CD14-positive monocyte (primary cell): Measurements from ENCODE around the gene TAAR8. TPM values are rescaled to one million over a fixed set of nuclear protein-coding genes. Genes with fewer than 3 reads are reported as not detected.

ENCODE experiments used
- DNase-seq, 3 donors: peaks; one replicate each; pipeline ENCODE4 v3.0.0-alpha.2; 2011 to 2022
- H2AFZ ChIP-seq: 2 replicates; pipeline ENCODE4 v1.6.0; 2012; ENCODE audit warnings: mild to moderate bottlenecking, low read depth, low read length, inconsistent platforms; ENCODE audit not compliant: insufficient read depth, poor library complexity, severe bottlenecking
- H3K27ac ChIP-seq, 2 donors: 1 replicate in 1 of 2; 2 replicates in 1 of 2; pipeline ENCODE4 v1.5.1; 2012 to 2013; ENCODE audit warnings: low read length in 2 of 2, control low read depth in 1 of 2, inconsistent platforms in 1 of 2, low read depth in 1 of 2, mild to moderate bottlenecking in 1 of 2
- H3K27me3 ChIP-seq, 2 donors: one replicate each; pipeline versions ENCODE4 v1.6.0 to v1.6.1; 2011 to 2013; ENCODE audit warnings: low read length in 2 of 2; ENCODE audit not compliant: control insufficient read depth in 2 of 2, insufficient read depth in 2 of 2
- H3K36me3 ChIP-seq, 2 donors: replicated peaks in 1 of 2; 1 replicate in 1 of 2; 2 replicates in 1 of 2; pipeline versions ENCODE4 v1.5.1 to v1.6.1; 2012 to 2013; ENCODE audit warnings: low read length in 2 of 2, control low read depth in 1 of 2, inconsistent platforms in 1 of 2, mild to moderate bottlenecking in 1 of 2; ENCODE audit not compliant: insufficient read depth in 2 of 2, control insufficient read depth in 1 of 2
- H3K4me1 ChIP-seq, 2 donors: 1 replicate in 1 of 2; 2 replicates in 1 of 2; pipeline versions ENCODE4 v1.5.1 to v1.6.1; 2012 to 2013; ENCODE audit warnings: low read length in 2 of 2, control low read depth in 1 of 2, inconsistent platforms in 1 of 2, mild to moderate bottlenecking in 1 of 2, moderate library complexity in 1 of 2; ENCODE audit not compliant: insufficient read depth in 2 of 2, control insufficient read depth in 1 of 2
- H3K4me2 ChIP-seq: replicated peaks from 2 replicates; pipeline ENCODE3; 2012; ENCODE audit warnings: low read length, moderate library complexity, mild to moderate bottlenecking; ENCODE audit not compliant: poor library complexity, severe bottlenecking; ENCODE audit errors: extremely low read depth
- H3K4me3 ChIP-seq, 3 experiments: fragments of 200-600 bp in 1 of 3; sonication (generic) in 1 of 3; replicated peaks in 1 of 3; 1 replicate in 2 of 3; 2 replicates in 1 of 3; pipeline ENCODE4 v1.5.1; 2011 to 2013; ENCODE audit warnings: low read length in 3 of 3, mild to moderate bottlenecking in 3 of 3, control low read depth in 2 of 3, low read depth in 2 of 3, inconsistent platforms in 1 of 3, moderate library complexity in 1 of 3
- H3K79me2 ChIP-seq: 2 replicates; pipeline ENCODE4 v1.6.0; 2012; ENCODE audit warnings: mild to moderate bottlenecking, control low read depth, inconsistent platforms, low read length, moderate library complexity; ENCODE audit not compliant: insufficient read depth
- H3K9ac ChIP-seq: 2 replicates; pipeline ENCODE4 v1.6.0; 2017; ENCODE audit warnings: low read length, mild to moderate bottlenecking; ENCODE audit not compliant: insufficient read depth, poor library complexity, severe bottlenecking
- H3K9me3 ChIP-seq, 2 donors: replicated peaks in 1 of 2; 1 replicate in 1 of 2; 2 replicates in 1 of 2; pipeline versions ENCODE4 v1.5.1 to v1.6.1; 2012 to 2013; ENCODE audit warnings: low read length in 2 of 2, control low read depth in 1 of 2; ENCODE audit not compliant: control insufficient read depth in 1 of 2, insufficient read depth in 1 of 2
- H4K20me1 ChIP-seq: 2 replicates; pipeline ENCODE4 v1.6.0; 2012; ENCODE audit warnings: mild to moderate bottlenecking, low read length, control low read depth, moderate library complexity; ENCODE audit not compliant: insufficient read depth
- H3K27ac Mint-ChIP-seq, 7 donors: one replicate each; pipeline ENCODE4 v1.8.0; 2020; ENCODE audit warnings: mild to moderate bottlenecking in 7 of 7, mixed read lengths in 7 of 7, moderate library complexity in 6 of 7, inconsistent platforms in 2 of 7
- H3K27me3 Mint-ChIP-seq, 3 donors: one replicate each; pipeline ENCODE4 v1.8.0; 2021 to 2022; ENCODE audit warnings: low read depth in 3 of 3, mild to moderate bottlenecking in 3 of 3, mixed read lengths in 3 of 3, moderate library complexity in 3 of 3, inconsistent platforms in 1 of 3
- H3K36me3 Mint-ChIP-seq, 2 donors: one replicate each; pipeline ENCODE4 v1.8.0; 2020; ENCODE audit warnings: mixed read lengths in 2 of 2, inconsistent platforms in 1 of 2, mild to moderate bottlenecking in 1 of 2
- H3K4me1 Mint-ChIP-seq: one replicate; pipeline ENCODE4 v1.8.0; 2020; ENCODE audit warnings: mild to moderate bottlenecking, mixed read lengths
- H3K4me3 Mint-ChIP-seq, 2 donors: one replicate each; pipeline ENCODE4 v1.8.0; 2020; ENCODE audit warnings: mild to moderate bottlenecking in 2 of 2, mixed read lengths in 2 of 2, moderate library complexity in 1 of 2
- H3K9me3 Mint-ChIP-seq, 7 donors: one replicate each; pipeline ENCODE4 v1.8.0; 2020 to 2022; ENCODE audit warnings: mixed read lengths in 7 of 7, mild to moderate bottlenecking in 6 of 7, moderate library complexity in 6 of 7, inconsistent platforms in 2 of 7
- WGBS: methylation state at CpG from one replicate; pipeline ENCODE4 v1.1.5; 2013; ENCODE audit warnings: missing lambda C conversion rate; ENCODE audit not compliant: insufficient coverage; 5-methylcytosine and 5-hydroxymethylcytosine counted together
- intact Hi-C, 2 donors: fragments of 100-400 bp; cut with micrococcal nuclease; formaldehyde crosslinking; loops; one replicate each; pipeline versions ENCODE4 v1.15.0 to v1.15.1; 2023
- polyA plus RNA-seq, 3 donors: library from polyadenylated mRNA; depleted of rRNA in 1 of 3; unstranded in 2 of 3; stranded (reverse) in 1 of 3; fragments of 300-500 nt in 2 of 3; fragments of >200 nt in 1 of 3; fragmentation: Illumina TruSeq in 2 of 3; gene quantifications; 1 replicate in 2 of 3; 2 replicates in 1 of 3; pipeline ENCODE4 v1.2.3, GENCODE V29; 2012 to 2021
- TF ChIP-seq, protein P1 (sequence below): fragments of 200-600 bp; IDR thresholded peaks from one replicate; pipeline ENCODE4 v1.8.0; 2022; ENCODE audit warnings: antibody characterized with exemption, mild to moderate bottlenecking

TAAR8 gene
- polyA plus RNA-seq, 3 donors: not detected

DNA sequence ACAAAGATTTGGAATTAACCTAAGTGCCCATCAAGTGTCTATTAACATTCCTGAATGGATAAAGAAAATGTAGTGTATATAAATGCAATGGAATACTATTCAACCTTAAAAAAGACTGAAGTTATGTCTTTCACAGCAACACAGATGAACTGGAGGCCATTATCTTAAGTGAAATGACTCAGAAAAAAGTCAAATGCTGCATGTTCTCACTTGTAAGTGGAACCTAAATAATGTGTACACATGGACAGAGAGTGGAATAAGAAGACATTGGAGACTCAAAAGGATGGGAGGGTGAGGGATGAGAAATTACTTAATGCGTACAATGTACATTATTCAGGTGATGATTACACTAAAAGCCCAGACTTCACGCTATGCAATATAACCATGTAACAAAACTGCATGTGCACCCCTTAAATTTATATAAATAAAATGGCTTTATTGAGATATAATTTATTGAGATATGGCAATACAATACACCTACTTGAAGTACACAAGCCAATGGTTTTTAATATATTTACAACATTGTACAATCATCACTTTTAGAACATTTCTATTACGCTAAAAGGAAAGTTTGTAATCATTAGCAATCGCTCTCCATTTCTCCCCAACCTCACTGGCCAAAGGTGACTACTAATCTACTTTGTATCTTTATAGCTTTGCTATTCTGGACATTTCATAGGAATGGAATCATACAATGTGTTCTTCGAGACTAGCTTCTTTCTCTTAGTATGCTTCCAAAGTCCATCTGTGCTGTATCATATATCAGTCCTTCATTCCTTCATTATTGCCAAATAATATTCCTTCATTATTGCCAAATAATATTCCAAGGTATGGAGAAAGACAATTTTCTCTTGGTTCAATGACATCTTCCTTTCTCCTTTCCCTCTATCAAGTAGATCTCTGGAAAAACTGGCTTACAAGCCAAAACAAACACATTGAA, 45.3 kb upstream of the TAAR8 start:
- Mint-ChIP-seq H3K4me3 (no peak overlapping the region), H3K4me1 (peaks cover 64% of the 10 kb centered on the region), H3K9me3 (no peaks in the 10 kb centered on the region), H3K27ac (peak overlapping the region in 2 of 7 donors; percentile 0 to 44), H3K36me3 (peaks cover 34 to 45% of the 10 kb centered on the region in 2 donors), H3K27me3 (no peaks in the 10 kb centered on the region)
- Histone ChIP-seq H3K27me3 (no peaks in the 10 kb centered on the region), H3K36me3 (peaks cover 25 to 56% of the 10 kb centered on the region in 2 donors), H3K79me2 (peaks cover 100% of the 10 kb centered on the region), H2AFZ (no peak overlapping the region), H3K4me1 (peaks cover 17 to 24% of the 10 kb centered on the region in 2 donors), H3K4me2 (no peak overlapping the region), H3K27ac (peak overlapping the region in 1 of 2 donors; percentile 32), H3K4me3 (no peak overlapping the region), H3K9me3 (no peaks in the 10 kb centered on the region), H3K9ac (no peak overlapping the region), H4K20me1 (peaks cover 100% of the 10 kb centered on the region)
- TF ChIP-seq, protein P1, sequence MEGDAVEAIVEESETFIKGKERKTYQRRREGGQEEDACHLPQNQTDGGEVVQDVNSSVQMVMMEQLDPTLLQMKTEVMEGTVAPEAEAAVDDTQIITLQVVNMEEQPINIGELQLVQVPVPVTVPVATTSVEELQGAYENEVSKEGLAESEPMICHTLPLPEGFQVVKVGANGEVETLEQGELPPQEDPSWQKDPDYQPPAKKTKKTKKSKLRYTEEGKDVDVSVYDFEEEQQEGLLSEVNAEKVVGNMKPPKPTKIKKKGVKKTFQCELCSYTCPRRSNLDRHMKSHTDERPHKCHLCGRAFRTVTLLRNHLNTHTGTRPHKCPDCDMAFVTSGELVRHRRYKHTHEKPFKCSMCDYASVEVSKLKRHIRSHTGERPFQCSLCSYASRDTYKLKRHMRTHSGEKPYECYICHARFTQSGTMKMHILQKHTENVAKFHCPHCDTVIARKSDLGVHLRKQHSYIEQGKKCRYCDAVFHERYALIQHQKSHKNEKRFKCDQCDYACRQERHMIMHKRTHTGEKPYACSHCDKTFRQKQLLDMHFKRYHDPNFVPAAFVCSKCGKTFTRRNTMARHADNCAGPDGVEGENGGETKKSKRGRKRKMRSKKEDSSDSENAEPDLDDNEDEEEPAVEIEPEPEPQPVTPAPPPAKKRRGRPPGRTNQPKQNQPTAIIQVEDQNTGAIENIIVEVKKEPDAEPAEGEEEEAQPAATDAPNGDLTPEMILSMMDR: no peak
- no peak for DNase-seq
- WGBS: no CpG with 5 or more reads among the region's 5 CpGs
- intact Hi-C loops: no loop called here

DNA sequence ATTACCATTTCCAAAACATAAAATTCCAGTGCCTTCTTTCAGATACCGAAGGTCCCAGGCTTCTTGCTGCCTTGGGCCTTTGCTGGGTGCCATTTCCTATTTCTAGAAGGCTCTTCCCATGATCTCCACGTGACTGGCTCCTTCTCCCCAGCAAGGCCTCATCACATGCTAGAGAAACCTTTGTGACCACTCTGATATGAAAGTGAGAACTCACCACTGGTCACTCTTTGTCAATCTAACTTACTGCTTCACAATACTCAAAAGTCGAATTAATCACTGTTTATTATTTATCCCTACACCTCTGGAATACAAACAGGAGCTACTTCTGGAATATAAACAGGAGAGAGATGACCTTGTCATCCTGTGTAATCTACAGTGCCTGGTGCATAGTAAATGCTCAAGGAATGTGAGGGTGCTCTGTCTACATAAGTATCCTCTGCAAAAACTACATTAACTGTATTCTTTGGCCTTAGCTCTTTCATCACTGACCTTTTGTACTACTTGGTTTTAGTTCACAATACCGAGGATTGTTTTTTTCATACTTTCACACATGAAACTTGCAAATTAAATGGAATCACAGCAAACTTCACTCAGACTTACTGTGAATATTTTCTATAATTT, 41.2 kb upstream of the TAAR8 start:
- Histone ChIP-seq H3K27me3 (no peaks in the 10 kb centered on the region), H4K20me1 (peaks cover 59% of the 10 kb centered on the region), H2AFZ (no peak overlapping the region), H3K9ac (peak overlapping the region; percentile 88), H3K4me2 (peak overlapping the region; percentile 87), H3K79me2 (peaks cover 67% of the 10 kb centered on the region), H3K4me3 (peak overlapping the region; percentile 81 to 92 (median 84)), H3K27ac (peak overlapping the region; percentile 45 to 85), H3K36me3 (peaks cover 7 to 24% of the 10 kb centered on the region in 2 donors), H3K9me3 (no peaks in the 10 kb centered on the region), H3K4me1 (peaks cover 33 to 42% of the 10 kb centered on the region in 2 donors)
- Mint-ChIP-seq H3K4me1 (peaks cover 58% of the 10 kb centered on the region), H3K27me3 (peaks cover 0 to 2% (median 0%) of the 10 kb centered on the region in 3 donors), H3K36me3 (peaks cover 19 to 22% of the 10 kb centered on the region in 2 donors), H3K27ac (peak overlapping the region; percentile 79 to 93 (median 86)), H3K4me3 (peak overlapping the region; percentile 52 to 90), H3K9me3 (no peaks in the 10 kb centered on the region)
- WGBS: 29% methylated on average over 2 of the region's 4 CpGs
- TF ChIP-seq, protein P1: no peak
- peak; percentile 33 to 68 (median 45) for DNase-seq
- intact Hi-C loops: loop anchor here (5.0 to 10.0 kb wide), 2 partner anchors 153 to 301 kb away; partner anchors contain the start of gene RPS12 (in 1 of the 2)
